ENCODE data around the gene CCDC117.
"Not testable (repeated sequence)": the region's sequence is repeated elsewhere in the genome, so short reads cannot be mapped to it uniquely, and the experiment has no call there.

The CCDC117 gene

GRCh38 chr22:28772633-28773460 is at the start of gene CCDC117:
TSS of gene CCDC117 (plus strand) at chr22:28772695. CDS start at chr22:28772850, 155 bp downstream.
- peak; percentile 89 for DNase-seq (ENCODE audit: low read depth)

GRCh38 chr22:28728002-28728401 is 44.5 kb upstream of the CCDC117 start:
- no peak for DNase-seq (ENCODE audit: low read depth)

GRCh38 chr22:28728621-28729313 is 43.7 kb upstream of the CCDC117 start:
- DNase-seq (ENCODE audit: low read depth), result no peak

GRCh38 chr22:28730179-28730578 is 42.3 kb upstream of the CCDC117 start:
- no peak for DNase-seq (ENCODE audit: low read depth)

- no peak for DNase-seq (ENCODE audit: low read depth)
Measured at GRCh38 chr22:28734393-28734792, 38.1 kb upstream of the CCDC117 start.

GRCh38 chr22:28736301-28737155 is 36.0 kb upstream of the CCDC117 start:
- DNase-seq (ENCODE audit: low read depth), result no peak

GRCh38 chr22:28737701-28738100 is 34.8 kb upstream of the CCDC117 start:
- no peak for DNase-seq (ENCODE audit: low read depth)

- not testable (repeated sequence) for DNase-seq (ENCODE audit: low read depth)
Measured at GRCh38 chr22:28738876-28739275, 33.6 kb upstream of the CCDC117 start.

GRCh38 chr22:28741200-28741784 is 31.2 kb upstream of the CCDC117 start:
- DNase-seq (ENCODE audit: low read depth), result no peak

- peak; percentile 96 for DNase-seq (ENCODE audit: low read depth)
Measured at GRCh38 chr22:28741785-28742561, 30.5 kb upstream of the CCDC117 start, which contains the start of the genes CHEK2 and HSCB. TSS of gene CHEK2 (minus strand) at chr22:28741820. CDS start at chr22:28734721, 7,099 bp downstream. TSS of gene HSCB (plus strand) at chr22:28742039. CDS start at chr22:28742096, 57 bp downstream.

- peak; percentile 62 for DNase-seq (ENCODE audit: low read depth)
Measured at GRCh38 chr22:28742562-28742962, 29.9 kb upstream of the CCDC117 start.

- DNase-seq (ENCODE audit: low read depth), result no peak
Measured at GRCh38 chr22:28743852-28744251, 28.6 kb upstream of the CCDC117 start.

- DNase-seq (ENCODE audit: low read depth), result no peak
Measured at GRCh38 chr22:28750471-28750881, 22.0 kb upstream of the CCDC117 start.

- not testable (repeated sequence) for DNase-seq (ENCODE audit: low read depth)
Measured at GRCh38 chr22:28754512-28754911, 18.0 kb upstream of the CCDC117 start.

GRCh38 chr22:28759861-28760560 is 12.5 kb upstream of the CCDC117 start:
- DNase-seq (ENCODE audit: low read depth), result no peak

- DNase-seq (ENCODE audit: low read depth), result no peak
Measured at GRCh38 chr22:28761449-28761755, 11.1 kb upstream of the CCDC117 start.

GRCh38 chr22:28762000-28762399 is 10.5 kb upstream of the CCDC117 start:
- not testable (repeated sequence) for DNase-seq (ENCODE audit: low read depth)

- DNase-seq (ENCODE audit: low read depth), result no peak
Measured at GRCh38 chr22:28766628-28767027, 5.9 kb upstream of the CCDC117 start.

- DNase-seq (ENCODE audit: low read depth), result no peak
Measured at GRCh38 chr22:28768701-28769393, 3.6 kb upstream of the CCDC117 start.

All from activated T-helper 9 cell treated with anti-CD3 and anti-CD28 coated beads, Interleukin-2, amount 50 U/mL, for 16 hours (primary cell).